ENCODE measurements around the gene TSC22D2.

- TF ChIP-seq CTCF (conservative IDR thresholded peaks at IDR 0.05; ENCODE audit: low read length) (no peak), EZH2phosphoT487 (IDR thresholded peaks at IDR 0.05; ENCODE audit: borderline replicate concordance) (no peak)
These were observed 54.0 kb downstream of the TSC22D2 start for GRCh38 chr3:150462108-150462507.
